Left ventricle myocardium inferior (tissue), 1 donor: Measurements from ENCODE around the gene NME8. TPM values are rescaled to one million over a fixed set of nuclear protein-coding genes. Genes with fewer than 3 reads are reported as not detected.

Experiments
- DNase-seq: peaks from one replicate; pipeline ENCODE4 v3.0.0-alpha.2; 2020
- H3K27ac ChIP-seq: fragments of 200-600 bp; replicated peaks from 2 replicates; pipeline ENCODE4 v1.8.0; 2021
- H3K27me3 ChIP-seq: fragments of 200-600 bp; 2 replicates; pipeline ENCODE4 v1.8.0; 2021; ENCODE audit warnings: low read depth
- H3K36me3 ChIP-seq: fragments of 200-600 bp; 2 replicates; pipeline ENCODE4 v1.8.0; 2021
- H3K4me1 ChIP-seq: fragments of 200-600 bp; 2 replicates; pipeline ENCODE4 v1.8.0; 2021
- H3K4me3 ChIP-seq: fragments of 200-600 bp; 2 replicates; pipeline ENCODE4 v1.8.0; 2021; ENCODE audit warnings: mild to moderate bottlenecking, moderate library complexity
- H3K9me3 ChIP-seq: fragments of 200-600 bp; replicated peaks from 2 replicates; pipeline ENCODE4 v1.8.0; 2021
- CTCF ChIP-seq: fragments of 200-600 bp; IDR thresholded peaks from 2 replicates; pipeline ENCODE4 v1.8.0; 2021; ENCODE audit warnings: antibody characterized with exemption, mild to moderate bottlenecking, borderline replicate concordance
- intact Hi-C: fragments of 100-400 bp; cut with micrococcal nuclease; formaldehyde crosslinking; loops from one replicate; pipeline ENCODE4 v1.11.0; 2022
- total RNA-seq: library from RNA; stranded (reverse); fragmentation: NEBNext Ultra II Directional; extraction: Animal tissue kit (Norgen Biotek cat#: 25700); gene quantifications from one replicate; pipeline ENCODE4 v1.2.1, GENCODE V29; 2021
- donor health status: DM: no; HTN: yes; CAD: no; lungs with severe emphysema.

NME8 gene
- total RNA-seq, 1 donor from 2014 or later: not detected

- intact Hi-C loops: no loop called here
- H3K27me3 ChIP-seq: peaks cover 59% of the 10 kb centered on the region
- DNase-seq: peak; percentile 25
- peaks cover 32% of the 10 kb centered on the region for H3K4me1 ChIP-seq
- H3K36me3 ChIP-seq: no peaks in the 10 kb centered on the region
- peak overlapping the region; percentile 67 for H3K4me3 ChIP-seq
- peak overlapping the region; percentile 67 for H3K27ac ChIP-seq
- TF ChIP-seq CTCF: no peak
- no peaks in the 10 kb centered on the region for H3K9me3 ChIP-seq
These were observed 67.7 kb downstream of the NME8 start for GRCh38 chr7:37916017-37916672.

- Histone ChIP-seq H3K36me3 (no peaks in the 10 kb centered on the region), H3K9me3 (no peaks in the 10 kb centered on the region), H3K4me3 (peak within 1 kb of the TSS; percentile 67), H3K4me1 (peaks cover 41% of the 10 kb centered on the region), H3K27me3 (peaks cover 62% of the 10 kb centered on the region), H3K27ac (peak within 1 kb of the TSS; percentile 67)
- TF ChIP-seq CTCF: peak; percentile 74
- peak; percentile 57 for DNase-seq
- intact Hi-C loops: no loop called here
These were observed 68.6 kb downstream of the NME8 start, which contains the start of gene SFRP4 for GRCh38 chr7:37916673-37917660. Gene SFRP4, minus strand, starts transcription at chr7:37916817. Its CDS starts 280 bp downstream, at chr7:37916537.

- no peak overlapping the region for H3K27ac ChIP-seq
- intact Hi-C loops: no loop called here
- DNase-seq: no peak
- no peaks in the 10 kb centered on the region for H3K9me3 ChIP-seq
- peak; percentile 20 for TF ChIP-seq CTCF
- H3K4me3 ChIP-seq: no peak overlapping the region
- peaks cover 49% of the 10 kb centered on the region for H3K4me1 ChIP-seq
- H3K27me3 ChIP-seq: peaks cover 68% of the 10 kb centered on the region
- H3K36me3 ChIP-seq: no peaks in the 10 kb centered on the region
These were observed 70.1 kb downstream of the NME8 start for GRCh38 chr7:37918526-37918925.

- peaks cover 56% of the 10 kb centered on the region for H3K27me3 ChIP-seq
- DNase-seq: peak; percentile 43
- no peaks in the 10 kb centered on the region for H3K36me3 ChIP-seq
- H3K4me1 ChIP-seq: peaks cover 49% of the 10 kb centered on the region
- peak within 1 kb of the TSS; percentile 83 for H3K4me3 ChIP-seq
- peak within 1 kb of the TSS; percentile 90 for H3K27ac ChIP-seq
- TF ChIP-seq CTCF: peak; percentile 48
- peaks cover 6% of the 10 kb centered on the region for H3K9me3 ChIP-seq
- intact Hi-C loops: no loop called here
These were observed 72.0 kb downstream of the NME8 start, which contains the start of gene EPDR1 for GRCh38 chr7:37920305-37920848. Gene EPDR1, plus strand, starts transcription at chr7:37920640. Its CDS starts 300 bp downstream, at chr7:37920940.
